CD14-positive monocyte (primary cell): ENCODE results near the gene TKTL2. TPM values are rescaled to one million over a fixed set of nuclear protein-coding genes. Genes with fewer than 3 reads are reported as not detected.

Experiments
- DNase-seq, 3 donors: peaks; one replicate each; pipeline ENCODE4 v3.0.0-alpha.2; 2011 to 2022
- H2AFZ ChIP-seq: 2 replicates; pipeline ENCODE4 v1.6.0; 2012; ENCODE audit warnings: mild to moderate bottlenecking, low read depth, low read length, inconsistent platforms; ENCODE audit not compliant: insufficient read depth, poor library complexity, severe bottlenecking
- H3K27ac ChIP-seq, 2 donors: 1 replicate in 1 of 2; 2 replicates in 1 of 2; pipeline ENCODE4 v1.5.1; 2012 to 2013; ENCODE audit warnings: low read length in 2 of 2, control low read depth in 1 of 2, inconsistent platforms in 1 of 2, low read depth in 1 of 2, mild to moderate bottlenecking in 1 of 2
- H3K27me3 ChIP-seq, 2 donors: one replicate each; pipeline versions ENCODE4 v1.6.0 to v1.6.1; 2011 to 2013; ENCODE audit warnings: low read length in 2 of 2; ENCODE audit not compliant: control insufficient read depth in 2 of 2, insufficient read depth in 2 of 2
- H3K36me3 ChIP-seq, 2 donors: replicated peaks in 1 of 2; 1 replicate in 1 of 2; 2 replicates in 1 of 2; pipeline versions ENCODE4 v1.5.1 to v1.6.1; 2012 to 2013; ENCODE audit warnings: low read length in 2 of 2, control low read depth in 1 of 2, inconsistent platforms in 1 of 2, mild to moderate bottlenecking in 1 of 2; ENCODE audit not compliant: insufficient read depth in 2 of 2, control insufficient read depth in 1 of 2
- H3K4me1 ChIP-seq, 2 donors: 1 replicate in 1 of 2; 2 replicates in 1 of 2; pipeline versions ENCODE4 v1.5.1 to v1.6.1; 2012 to 2013; ENCODE audit warnings: low read length in 2 of 2, control low read depth in 1 of 2, inconsistent platforms in 1 of 2, mild to moderate bottlenecking in 1 of 2, moderate library complexity in 1 of 2; ENCODE audit not compliant: insufficient read depth in 2 of 2, control insufficient read depth in 1 of 2
- H3K4me2 ChIP-seq: replicated peaks from 2 replicates; pipeline ENCODE3; 2012; ENCODE audit warnings: low read length, moderate library complexity, mild to moderate bottlenecking; ENCODE audit not compliant: poor library complexity, severe bottlenecking; ENCODE audit errors: extremely low read depth
- H3K4me3 ChIP-seq, 3 experiments: fragments of 200-600 bp in 1 of 3; sonication (generic) in 1 of 3; replicated peaks in 1 of 3; 1 replicate in 2 of 3; 2 replicates in 1 of 3; pipeline ENCODE4 v1.5.1; 2011 to 2013; ENCODE audit warnings: low read length in 3 of 3, mild to moderate bottlenecking in 3 of 3, control low read depth in 2 of 3, low read depth in 2 of 3, inconsistent platforms in 1 of 3, moderate library complexity in 1 of 3
- H3K79me2 ChIP-seq: 2 replicates; pipeline ENCODE4 v1.6.0; 2012; ENCODE audit warnings: mild to moderate bottlenecking, control low read depth, inconsistent platforms, low read length, moderate library complexity; ENCODE audit not compliant: insufficient read depth
- H3K9ac ChIP-seq: 2 replicates; pipeline ENCODE4 v1.6.0; 2017; ENCODE audit warnings: low read length, mild to moderate bottlenecking; ENCODE audit not compliant: insufficient read depth, poor library complexity, severe bottlenecking
- H3K9me3 ChIP-seq, 2 donors: replicated peaks in 1 of 2; 1 replicate in 1 of 2; 2 replicates in 1 of 2; pipeline versions ENCODE4 v1.5.1 to v1.6.1; 2012 to 2013; ENCODE audit warnings: low read length in 2 of 2, control low read depth in 1 of 2; ENCODE audit not compliant: control insufficient read depth in 1 of 2, insufficient read depth in 1 of 2
- H4K20me1 ChIP-seq: 2 replicates; pipeline ENCODE4 v1.6.0; 2012; ENCODE audit warnings: mild to moderate bottlenecking, low read length, control low read depth, moderate library complexity; ENCODE audit not compliant: insufficient read depth
- H3K27ac Mint-ChIP-seq, 7 donors: one replicate each; pipeline ENCODE4 v1.8.0; 2020; ENCODE audit warnings: mild to moderate bottlenecking in 7 of 7, mixed read lengths in 7 of 7, moderate library complexity in 6 of 7, inconsistent platforms in 2 of 7
- H3K27me3 Mint-ChIP-seq, 3 donors: one replicate each; pipeline ENCODE4 v1.8.0; 2021 to 2022; ENCODE audit warnings: low read depth in 3 of 3, mild to moderate bottlenecking in 3 of 3, mixed read lengths in 3 of 3, moderate library complexity in 3 of 3, inconsistent platforms in 1 of 3
- H3K36me3 Mint-ChIP-seq, 2 donors: one replicate each; pipeline ENCODE4 v1.8.0; 2020; ENCODE audit warnings: mixed read lengths in 2 of 2, inconsistent platforms in 1 of 2, mild to moderate bottlenecking in 1 of 2
- H3K4me1 Mint-ChIP-seq: one replicate; pipeline ENCODE4 v1.8.0; 2020; ENCODE audit warnings: mild to moderate bottlenecking, mixed read lengths
- H3K4me3 Mint-ChIP-seq, 2 donors: one replicate each; pipeline ENCODE4 v1.8.0; 2020; ENCODE audit warnings: mild to moderate bottlenecking in 2 of 2, mixed read lengths in 2 of 2, moderate library complexity in 1 of 2
- H3K9me3 Mint-ChIP-seq, 7 donors: one replicate each; pipeline ENCODE4 v1.8.0; 2020 to 2022; ENCODE audit warnings: mixed read lengths in 7 of 7, mild to moderate bottlenecking in 6 of 7, moderate library complexity in 6 of 7, inconsistent platforms in 2 of 7
- WGBS: methylation state at CpG from one replicate; pipeline ENCODE4 v1.1.5; 2013; ENCODE audit warnings: missing lambda C conversion rate; ENCODE audit not compliant: insufficient coverage; 5-methylcytosine and 5-hydroxymethylcytosine counted together
- intact Hi-C, 2 donors: fragments of 100-400 bp; cut with micrococcal nuclease; formaldehyde crosslinking; loops; one replicate each; pipeline versions ENCODE4 v1.15.0 to v1.15.1; 2023
- polyA plus RNA-seq, 3 donors: library from polyadenylated mRNA; depleted of rRNA in 1 of 3; unstranded in 2 of 3; stranded (reverse) in 1 of 3; fragments of 300-500 nt in 2 of 3; fragments of >200 nt in 1 of 3; fragmentation: Illumina TruSeq in 2 of 3; gene quantifications; 1 replicate in 2 of 3; 2 replicates in 1 of 3; pipeline ENCODE4 v1.2.3, GENCODE V29; 2012 to 2021
- TF ChIP-seq, protein P1 (sequence below): fragments of 200-600 bp; IDR thresholded peaks from one replicate; pipeline ENCODE4 v1.8.0; 2022; ENCODE audit warnings: antibody characterized with exemption, mild to moderate bottlenecking

Gene TKTL2
- polyA plus RNA-seq, 3 donors, result 0.16 TPM; not detected in 2

- Histone ChIP-seq H3K4me3 (peak overlapping the region; percentile 66 to 100 (median 80)), H3K27me3 (no peaks in the 10 kb centered on the region), H3K4me2 (peak overlapping the region; percentile 96), H2AFZ (peak overlapping the region; percentile 100), H3K4me1 (peaks cover 23 to 40% of the 10 kb centered on the region in 2 donors), H3K79me2 (peaks cover 43% of the 10 kb centered on the region), H3K36me3 (peaks cover 0 to 4% of the 10 kb centered on the region in 2 donors), H3K9ac (peak overlapping the region; percentile 89), H3K9me3 (no peaks in the 10 kb centered on the region), H4K20me1 (peaks cover 23% of the 10 kb centered on the region), H3K27ac (peak overlapping the region; percentile 85 to 89)
- Mint-ChIP-seq H3K27me3 (peaks cover under 1 to 2% (median 2%) of the 10 kb centered on the region in 3 donors), H3K27ac (peak overlapping the region; percentile 95 to 99 (median 97)), H3K9me3 (peaks cover 0 to 4% (median 0%) of the 10 kb centered on the region in 7 donors), H3K36me3 (peaks cover 0 to 4% of the 10 kb centered on the region in 2 donors), H3K4me3 (peak overlapping the region; percentile 100), H3K4me1 (peaks cover 32% of the 10 kb centered on the region)
- intact Hi-C loops, result loop anchor here in 1 of 2 donors (2.0 kb wide), 1 partner anchor 55 kb away; no protein-coding TSS in a partner anchor
- DNase-seq, result peak; percentile 40 to 57 (median 56)
- TF ChIP-seq, protein P1, sequence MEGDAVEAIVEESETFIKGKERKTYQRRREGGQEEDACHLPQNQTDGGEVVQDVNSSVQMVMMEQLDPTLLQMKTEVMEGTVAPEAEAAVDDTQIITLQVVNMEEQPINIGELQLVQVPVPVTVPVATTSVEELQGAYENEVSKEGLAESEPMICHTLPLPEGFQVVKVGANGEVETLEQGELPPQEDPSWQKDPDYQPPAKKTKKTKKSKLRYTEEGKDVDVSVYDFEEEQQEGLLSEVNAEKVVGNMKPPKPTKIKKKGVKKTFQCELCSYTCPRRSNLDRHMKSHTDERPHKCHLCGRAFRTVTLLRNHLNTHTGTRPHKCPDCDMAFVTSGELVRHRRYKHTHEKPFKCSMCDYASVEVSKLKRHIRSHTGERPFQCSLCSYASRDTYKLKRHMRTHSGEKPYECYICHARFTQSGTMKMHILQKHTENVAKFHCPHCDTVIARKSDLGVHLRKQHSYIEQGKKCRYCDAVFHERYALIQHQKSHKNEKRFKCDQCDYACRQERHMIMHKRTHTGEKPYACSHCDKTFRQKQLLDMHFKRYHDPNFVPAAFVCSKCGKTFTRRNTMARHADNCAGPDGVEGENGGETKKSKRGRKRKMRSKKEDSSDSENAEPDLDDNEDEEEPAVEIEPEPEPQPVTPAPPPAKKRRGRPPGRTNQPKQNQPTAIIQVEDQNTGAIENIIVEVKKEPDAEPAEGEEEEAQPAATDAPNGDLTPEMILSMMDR, result no peak
- 12% methylated on average over 12 of the region's 28 CpGs for WGBS
Observed at GRCh38 chr4:163493643-163494359, 20.2 kb upstream of the TKTL2 start.

- Histone ChIP-seq H2AFZ (peak overlapping the region; percentile 100), H3K9me3 (no peaks in the 10 kb centered on the region), H3K4me1 (peaks cover 23 to 40% of the 10 kb centered on the region in 2 donors), H3K4me3 (peak overlapping the region in 1 of 3 experiments; percentile 100), H3K27me3 (no peaks in the 10 kb centered on the region), H3K79me2 (peaks cover 36% of the 10 kb centered on the region), H3K27ac (peak overlapping the region in 1 of 2 donors; percentile 85), H4K20me1 (peaks cover 21% of the 10 kb centered on the region), H3K4me2 (peak overlapping the region; percentile 3), H3K36me3 (peaks cover 0 to 4% of the 10 kb centered on the region in 2 donors), H3K9ac (no peak overlapping the region)
- Mint-ChIP-seq H3K4me3 (peak overlapping the region; percentile 100), H3K4me1 (peaks cover 32% of the 10 kb centered on the region), H3K27me3 (peaks cover 1 to 4% (median 3%) of the 10 kb centered on the region in 3 donors), H3K36me3 (peaks cover 0 to 4% of the 10 kb centered on the region in 2 donors), H3K9me3 (peaks cover 0 to 6% (median 0%) of the 10 kb centered on the region in 7 donors), H3K27ac (peak overlapping the region in 6 of 7 donors; percentile 95 to 99 (median 96))
- intact Hi-C loops, result no loop called here
- no peak for DNase-seq
- TF ChIP-seq, protein P1, result no peak
- 100% methylated on average over 1 of the region's 6 CpGs for WGBS
Observed at GRCh38 chr4:163492951-163493504, 19.5 kb upstream of the TKTL2 start.
